WERI-Rb-1 (cell line): ENCODE results near the gene TRIO.
A peak's percentile ranks its signal among the peaks of the same experiment; 100 is the strongest.

Experiments used
- DNase-seq: peaks from one replicate; pipeline ENCODE4 v3.0.0-alpha.2; 2020
- H3K27ac ChIP-seq: fragments of 250-450 bp; sonication (Bioruptor Pico); 2 replicates; pipeline ENCODE4 v1.5.1; 2020; ENCODE audit warnings: mild to moderate bottlenecking, moderate library complexity
- H3K27me3 ChIP-seq: fragments of 250-450 bp; sonication (Bioruptor Pico); 2 replicates; pipeline ENCODE4 v1.5.1; 2021; ENCODE audit warnings: mild to moderate bottlenecking, low read depth, moderate library complexity; ENCODE audit not compliant: insufficient read depth, severe bottlenecking
- H3K36me3 ChIP-seq: fragments of 250-450 bp; sonication (Bioruptor Pico); 2 replicates; pipeline ENCODE4 v1.5.1; 2020; ENCODE audit warnings: mild to moderate bottlenecking, moderate library complexity
- H3K4me3 ChIP-seq: 2 replicates; pipeline ENCODE4 v1.5.1; 2011; ENCODE audit warnings: low read depth, mild to moderate bottlenecking, control low read depth, low read length
- H3K9me3 ChIP-seq: fragments of 250-450 bp; sonication (Bioruptor Pico); 2 replicates; pipeline ENCODE4 v1.5.1; 2021; ENCODE audit warnings: mild to moderate bottlenecking, moderate library complexity; ENCODE audit not compliant: severe bottlenecking
- CTCF ChIP-seq: IDR thresholded peaks from 2 replicates; pipeline ENCODE4 v1.5.1; 2011; ENCODE audit warnings: low read depth, mild to moderate bottlenecking, control low read depth, inconsistent platforms, low read length

TRIO gene

GRCh38 chr5:14247054-14247386 is 103.9 kb downstream of the TRIO start:
- Histone ChIP-seq H3K9me3 (no peaks in the 10 kb centered on the region), H3K4me3 (no peak overlapping the region), H3K36me3 (no peaks in the 10 kb centered on the region), H3K27ac (no peak overlapping the region), H3K27me3 (no peaks in the 10 kb centered on the region)
- peak; percentile 28; the same call in 1 of the 2 replicates for TF ChIP-seq CTCF
- DNase-seq: no peak

GRCh38 chr5:14249258-14250082 is 106.3 kb downstream of the TRIO start:
- DNase-seq: no peak
- Histone ChIP-seq H3K4me3 (peak overlapping the region; percentile 30), H3K27me3 (no peaks in the 10 kb centered on the region), H3K9me3 (no peaks in the 10 kb centered on the region), H3K36me3 (no peaks in the 10 kb centered on the region), H3K27ac (peak overlapping the region; percentile 25; the same call in 1 of the 2 replicates)
- TF ChIP-seq CTCF: no peak

- peak; percentile 94 for DNase-seq
- H3K27ac ChIP-seq: peak overlapping the region; percentile 57
- no peak for TF ChIP-seq CTCF
Measured at GRCh38 chr5:14250084-14250695, 107.0 kb downstream of the TRIO start.

GRCh38 chr5:14250748-14251701 is 107.9 kb downstream of the TRIO start:
- Histone ChIP-seq H3K27ac (peak overlapping the region; percentile 57), H3K36me3 (no peaks in the 10 kb centered on the region), H3K4me3 (no peak overlapping the region), H3K27me3 (no peaks in the 10 kb centered on the region), H3K9me3 (no peaks in the 10 kb centered on the region)
- DNase-seq: no peak
- no peak for TF ChIP-seq CTCF

More at GRCh38 chr5:14250084-14250695, 107.0 kb downstream of the TRIO start:
- Histone ChIP-seq H3K36me3 (no peaks in the 10 kb centered on the region), H3K4me3 (peak overlapping the region; percentile 30), H3K27me3 (no peaks in the 10 kb centered on the region), H3K9me3 (no peaks in the 10 kb centered on the region)

- no peak for DNase-seq
- Histone ChIP-seq H3K4me3 (no peak overlapping the region), H3K27ac (no peak overlapping the region), H3K27me3 (no peaks in the 10 kb centered on the region), H3K36me3 (no peaks in the 10 kb centered on the region), H3K9me3 (no peaks in the 10 kb centered on the region)
- no peak for TF ChIP-seq CTCF
Measured at GRCh38 chr5:14251733-14252132, 108.6 kb downstream of the TRIO start.
